ENCODE measurements around the gene EIF4E2. TPM values are rescaled to one million over a fixed set of nuclear protein-coding genes. Genes with fewer than 3 reads are reported as not detected.
A peak's percentile ranks its signal among the peaks of the same experiment; 100 is the strongest.

The EIF4E2 gene, protein sequence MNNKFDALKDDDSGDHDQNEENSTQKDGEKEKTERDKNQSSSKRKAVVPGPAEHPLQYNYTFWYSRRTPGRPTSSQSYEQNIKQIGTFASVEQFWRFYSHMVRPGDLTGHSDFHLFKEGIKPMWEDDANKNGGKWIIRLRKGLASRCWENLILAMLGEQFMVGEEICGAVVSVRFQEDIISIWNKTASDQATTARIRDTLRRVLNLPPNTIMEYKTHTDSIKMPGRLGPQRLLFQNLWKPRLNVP
- 105 and 149 TPM in 2 replicates for total RNA-seq (2012; rRNA removed)
- 44.0 and 52.1 TPM in 2 replicates for polyA plus RNA-seq (2012; rRNA removed)
- polyA plus RNA-seq (2012; cell fraction: cytosol; rRNA removed) = 18.7 and 36.1 TPM in 2 replicates
- 28.5 and 89.1 TPM in 2 replicates for polyA plus RNA-seq (2012; cell fraction: nucleus; rRNA removed; ENCODE audit: low replicate concordance)
- Bru-seq, nascent RNA = percentile 90 among the genes with signal in this experiment
- BruChase-seq, experiment 1, labeled RNA remaining after a 6-hour chase = percentile 88 among the genes with signal in this experiment
- BruChase-seq, experiment 2, labeled RNA remaining after a 2-hour chase = percentile 85 among the genes with signal in this experiment
- long read RNA-seq, transcript EIF4E2-201 (7 exons, 1,604 nt) = major isoform, 28 of 61 reads
- long read RNA-seq, transcript EIF4E2-202 (7 exons, 3,448 nt) = minor isoform, 5 of 61 reads
- long read RNA-seq, transcript EIF4E2-207 (8 exons, 3,525 nt) = minor isoform, 10 of 61 reads
- long read RNA-seq, partial matches to known transcripts = 3 of 61 reads
- long read RNA-seq, other reads (novel, unspliced or antisense) = 7 of 61 reads

DNA sequence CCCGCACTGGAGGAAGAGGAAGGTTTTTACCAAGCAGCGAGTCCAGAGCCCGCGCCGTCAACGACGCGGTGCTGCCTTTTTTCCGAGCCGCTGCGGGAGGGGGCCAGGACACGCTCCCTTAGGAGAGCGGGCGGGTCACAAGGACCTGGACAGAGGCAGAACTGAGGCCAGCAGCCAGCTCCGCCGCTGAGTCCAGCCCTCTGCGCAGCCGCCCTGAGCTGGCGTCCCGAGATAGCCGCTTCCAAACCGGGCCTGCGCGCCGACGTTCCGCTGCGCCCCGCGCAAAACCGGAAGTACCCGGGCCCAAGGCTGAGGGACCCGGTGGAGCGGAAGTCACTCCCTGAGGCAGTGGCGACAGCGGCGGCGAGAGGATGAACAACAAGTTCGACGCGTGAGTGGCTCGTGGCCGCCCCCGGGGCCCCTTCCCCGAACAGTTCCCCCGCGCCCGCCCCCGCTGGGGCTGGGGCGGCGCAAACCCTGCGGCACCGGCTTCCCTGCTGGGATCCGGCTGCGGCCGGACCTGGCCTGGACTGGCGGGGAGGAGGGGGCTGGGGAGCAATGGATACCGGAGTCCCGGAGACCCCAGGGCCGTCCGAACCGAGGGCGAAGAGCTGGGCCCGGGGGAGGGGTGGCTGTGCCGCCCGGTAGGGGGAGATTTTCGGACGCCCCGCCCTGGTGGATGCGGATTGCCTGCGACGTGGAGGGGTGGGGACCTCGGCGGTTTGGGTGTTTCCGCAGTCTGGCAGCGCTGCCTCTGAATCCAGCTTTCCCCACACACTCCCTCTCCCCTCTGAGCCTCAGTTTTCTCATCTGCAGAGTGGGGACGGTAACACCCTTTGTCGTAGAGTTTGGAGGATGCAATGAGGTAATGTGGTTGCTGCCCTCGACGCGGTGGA is at the start of gene EIF4E2, which contains the start of gene TIGD1:
EIF4E2 (plus strand) TSS at position 336 of the 896 bp plus-strand sequence; CDS start at position 372, 36 bp downstream.
TIGD1 (minus strand) TSS at position 204 of the 896 bp plus-strand sequence. CDS start 675 bp downstream, outside the sequence.
- peak within 1 kb of the TSS; percentile 72 for H3K18ac ChIP-seq (ENCODE audit: low read depth, low read length)
- peak within 1 kb of the TSS; percentile 99 for H3K4ac ChIP-seq (ENCODE audit: low read depth, low read length)
- POLR2A ChIA-PET (ENCODE audit: unreplicated experiment) = no interaction called here
- in situ Hi-C loops (cut with MboI; ENCODE audit: low sequenced_read_pairs) (no loop called here), intact Hi-C loops (cut with micrococcal nuclease) (no loop called here), dilution Hi-C loops (cut with HindIII; ENCODE audit: low sequenced_read_pairs, unreplicated experiment) (no loop called here)
- no TSS peak for BruUV-seq (replicated peaks)
- peak within 1 kb of the TSS; percentile 79 for H4K5ac ChIP-seq (ENCODE audit: low read depth, low read length)
- WGBS, 2 experiments (ENCODE audit: extremely low coverage in 2 of 2, insufficient read length in 1 of 2) = 1% methylated on average over 22 of the region's 81 CpGs; no CpG with 5 or more reads in 1 of the 2 experiments
- H3K14ac ChIP-seq (replicated peaks; ENCODE audit: low read depth, low read length) = peak within 1 kb of the TSS; percentile 100
- peak within 1 kb of the TSS; percentile 86 to 97 for H4K8ac ChIP-seq (ENCODE audit: low read depth in 2 of 2, low read length in 2 of 2)
- H3K9ac ChIP-seq (ENCODE audit: low read depth, low read length) = peak within 1 kb of the TSS; percentile 94
- ATAC-seq (ENCODE audit: low read depth) (peak; percentile 94), DNase-seq (peak; percentile 94)
- H4K91ac ChIP-seq (ENCODE audit: insufficient read depth, low read depth, low read length) = peak within 1 kb of the TSS; percentile 88
- peak within 1 kb of the TSS; percentile 95 for H3K27ac ChIP-seq (ENCODE audit: insufficient read depth, low read length)
- no peaks in the 10 kb centered on the region for H3K4me1 ChIP-seq (ENCODE audit: control insufficient read depth, insufficient read depth, low read length)
- H2AFZ ChIP-seq (replicated peaks; ENCODE audit: low read length, poor library complexity) = peak within 1 kb of the TSS; percentile 96
- H2BK120ac ChIP-seq (ENCODE audit: low read depth, low read length) = peak within 1 kb of the TSS; percentile 68; the same call in 1 of the 2 replicates
- no peaks in the 10 kb centered on the region for H3K27me3 ChIP-seq (ENCODE audit: control insufficient read depth, insufficient read depth, low read length)
- peak within 1 kb of the TSS; percentile 97 for H2AK9ac ChIP-seq (replicated peaks; ENCODE audit: low read depth, low read length, poor library complexity)
- peak within 1 kb of the TSS; percentile 99 for H3K23ac ChIP-seq (ENCODE audit: low read depth, low read length)
- H3K56ac ChIP-seq (ENCODE audit: extremely low read depth, insufficient read depth, low read length) = peak within 1 kb of the TSS; percentile 63
- H3K4me3 ChIP-seq (ENCODE audit: insufficient read depth, low read depth, low read length) = peak within 1 kb of the TSS; percentile 71
- H3K9me1 ChIP-seq (ENCODE audit: insufficient read depth, low read length) = peaks cover 16% of the 10 kb centered on the region
- H2BK20ac ChIP-seq (ENCODE audit: low read depth, low read length) = no peak within 1 kb of the TSS
- H2BK5ac ChIP-seq (ENCODE audit: low read depth, low read length, poor library complexity, severe bottlenecking) = peak within 1 kb of the TSS; percentile 85
- peaks cover 34% of the 10 kb centered on the region for H4K20me1 ChIP-seq (ENCODE audit: insufficient read depth, low read length)
- peak within 1 kb of the TSS; percentile 84 for H3K4me2 ChIP-seq (ENCODE audit: low read depth, low read length)
- peaks cover 26 to 71% of the 10 kb centered on the region in 2 experiments for H3K79me1 ChIP-seq (ENCODE audit: low read depth in 1 of 2, low read length in 2 of 2)
- peaks cover 5% of the 10 kb centered on the region; the same call in 1 of the 2 replicates for H3K36me3 ChIP-seq (ENCODE audit: control insufficient read depth, insufficient read depth, low read length)
- H3K9me3 ChIP-seq (ENCODE audit: control insufficient read depth, insufficient read depth, low read length) = no peaks in the 10 kb centered on the region
- CTCF ChIA-PET = no interaction called here
- H2BK15ac ChIP-seq (ENCODE audit: low read depth, low read length) = no peak within 1 kb of the TSS
- H2AK5ac ChIP-seq (ENCODE audit: low read depth, low read length) = peak within 1 kb of the TSS; percentile 79
- TF ChIP-seq RCOR1 (IDR thresholded peaks at IDR 0.05; ENCODE audit: insufficient replicate concordance, low read length) (peak; percentile 99), BHLHE40 (IDR thresholded peaks at IDR 0.05; ENCODE audit: low read depth, low read length) (peak; percentile 77), CHD1 (IDR thresholded peaks at IDR 0.05; ENCODE audit: low read depth, low read length) (no peak), CEBPB (IDR thresholded peaks at IDR 0.05; ENCODE audit: low read depth, low read length) (no peak), MAZ (IDR thresholded peaks at IDR 0.05; ENCODE audit: borderline replicate concordance, low read depth, low read length) (peak; percentile 76), MXI1 (IDR thresholded peaks at IDR 0.05; ENCODE audit: borderline replicate concordance, low read depth, low read length) (peak; percentile 48; the same call in 1 of the 2 replicates), FOS (IDR thresholded peaks at IDR 0.05; ENCODE audit: low read depth, low read length) (no peak)
- TF ChIP-seq, protein P1, sequence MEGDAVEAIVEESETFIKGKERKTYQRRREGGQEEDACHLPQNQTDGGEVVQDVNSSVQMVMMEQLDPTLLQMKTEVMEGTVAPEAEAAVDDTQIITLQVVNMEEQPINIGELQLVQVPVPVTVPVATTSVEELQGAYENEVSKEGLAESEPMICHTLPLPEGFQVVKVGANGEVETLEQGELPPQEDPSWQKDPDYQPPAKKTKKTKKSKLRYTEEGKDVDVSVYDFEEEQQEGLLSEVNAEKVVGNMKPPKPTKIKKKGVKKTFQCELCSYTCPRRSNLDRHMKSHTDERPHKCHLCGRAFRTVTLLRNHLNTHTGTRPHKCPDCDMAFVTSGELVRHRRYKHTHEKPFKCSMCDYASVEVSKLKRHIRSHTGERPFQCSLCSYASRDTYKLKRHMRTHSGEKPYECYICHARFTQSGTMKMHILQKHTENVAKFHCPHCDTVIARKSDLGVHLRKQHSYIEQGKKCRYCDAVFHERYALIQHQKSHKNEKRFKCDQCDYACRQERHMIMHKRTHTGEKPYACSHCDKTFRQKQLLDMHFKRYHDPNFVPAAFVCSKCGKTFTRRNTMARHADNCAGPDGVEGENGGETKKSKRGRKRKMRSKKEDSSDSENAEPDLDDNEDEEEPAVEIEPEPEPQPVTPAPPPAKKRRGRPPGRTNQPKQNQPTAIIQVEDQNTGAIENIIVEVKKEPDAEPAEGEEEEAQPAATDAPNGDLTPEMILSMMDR (conservative IDR thresholded peaks at IDR 0.05; ENCODE audit: low read depth, low read length) = peak; percentile 26; the same call in 1 of the 2 replicates
- TF ChIP-seq, protein P2, sequence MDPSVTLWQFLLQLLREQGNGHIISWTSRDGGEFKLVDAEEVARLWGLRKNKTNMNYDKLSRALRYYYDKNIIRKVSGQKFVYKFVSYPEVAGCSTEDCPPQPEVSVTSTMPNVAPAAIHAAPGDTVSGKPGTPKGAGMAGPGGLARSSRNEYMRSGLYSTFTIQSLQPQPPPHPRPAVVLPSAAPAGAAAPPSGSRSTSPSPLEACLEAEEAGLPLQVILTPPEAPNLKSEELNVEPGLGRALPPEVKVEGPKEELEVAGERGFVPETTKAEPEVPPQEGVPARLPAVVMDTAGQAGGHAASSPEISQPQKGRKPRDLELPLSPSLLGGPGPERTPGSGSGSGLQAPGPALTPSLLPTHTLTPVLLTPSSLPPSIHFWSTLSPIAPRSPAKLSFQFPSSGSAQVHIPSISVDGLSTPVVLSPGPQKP (IDR thresholded peaks at IDR 0.05; ENCODE audit: borderline replicate concordance, low read depth, low read length) = 0 out of 2 replicates have a peak, but pooled peaks have one; percentile 58

All from IMR-90 (cell line).